Stomach (tissue), 9 donors: ENCODE results near the gene PTGR2. TPM values are rescaled to one million over a fixed set of nuclear protein-coding genes. Genes with fewer than 3 reads are reported as not detected.
"Not testable (repeated sequence)": the region's sequence is repeated elsewhere in the genome, so short reads cannot be mapped to it uniquely, and the experiment has no call there.

ENCODE experiments used
- DNase-seq, 2 donors: peaks; one replicate each; pipeline versions ENCODE4 v3.0.0 to v3.0.0-alpha.2; 2013 to 2019
- H3K27ac ChIP-seq, 5 donors: fragments of 200-600 bp in 4 of 5; sonication (generic) in 4 of 5; one replicate each; pipeline ENCODE4 v1.5.1; 2013 to 2019; ENCODE audit warnings: mild to moderate bottlenecking in 1 of 5, moderate library complexity in 1 of 5
- H3K27me3 ChIP-seq, 3 donors: fragments of 200-600 bp; sonication (generic); one replicate each; pipeline ENCODE4 v1.5.1; 2017 to 2019; ENCODE audit warnings: mixed run types in 1 of 3
- H3K36me3 ChIP-seq, 4 donors: fragments of 200-600 bp; sonication (generic); 1 replicate in 3 of 4; 2 replicates in 1 of 4; pipeline ENCODE4 v1.5.1; 2016 to 2019
- H3K4me1 ChIP-seq, 4 donors: fragments of 200-600 bp; sonication (generic); one replicate each; pipeline ENCODE4 v1.5.1; 2016 to 2019
- H3K4me3 ChIP-seq, 4 donors: fragments of 200-600 bp; sonication (generic) in 3 of 4; one replicate each; pipeline ENCODE4 v1.5.1; 2016 to 2019; ENCODE audit warnings: mild to moderate bottlenecking in 1 of 4
- H3K9me3 ChIP-seq, 4 donors: fragments of 200-600 bp; sonication (generic); one replicate each; pipeline ENCODE4 v1.5.1; 2016 to 2019
- CTCF ChIP-seq, 7 experiments: fragments of 450-650 bp in 4 of 7; fragments of 200-600 bp in 3 of 7; sonication (generic) in 3 of 7; IDR thresholded peaks; one replicate each; pipeline ENCODE4 v1.5.1; 2016 to 2019; ENCODE audit warnings: antibody characterized with exemption in 7 of 7, control low read depth in 2 of 7, mild to moderate bottlenecking in 1 of 7
- EP300 ChIP-seq: sonication (generic); formaldehyde crosslinking; IDR thresholded peaks from one replicate; pipeline ENCODE4 v1.6.1; 2017; ENCODE audit warnings: antibody characterized with exemption
- POLR2A ChIP-seq, 4 donors: fragments of 450-650 bp; IDR thresholded peaks; one replicate each; pipeline ENCODE4 v1.6.1; 2016; ENCODE audit warnings: antibody characterized with exemption in 4 of 4, control low read depth in 2 of 4, mild to moderate bottlenecking in 1 of 4, moderate library complexity in 1 of 4
- POLR2AphosphoS5 ChIP-seq, 3 donors: sonication (generic); formaldehyde crosslinking; IDR thresholded peaks; one replicate each; pipeline ENCODE4 v1.6.1; 2016; ENCODE audit warnings: antibody characterized with exemption in 3 of 3
- WGBS, 5 donors: extraction: QIAGEN DNeasy Blood & Tissue Kit in 3 of 5; methylation state at CpG; one replicate each; pipeline versions ENCODE4 v1.1.5 to v1.1.7; 2013 to 2018; 5-methylcytosine and 5-hydroxymethylcytosine counted together
- intact Hi-C: fragments of 100-400 bp; cut with DNase I; formaldehyde crosslinking; loops from one replicate; pipeline ENCODE4 v1.15.1; 2023; ENCODE audit warnings: low total_unique reads
- polyA plus RNA-seq, 3 donors: library from polyadenylated mRNA; stranded (reverse); fragments of 200-250 nt; gene quantifications; one replicate each; pipeline ENCODE4 v1.2.3, GENCODE V29; 2013
- small RNA-seq, 4 donors: library from RNA; depleted of rRNA; stranded (forward); fragments of <200 nt; gene quantifications; one replicate each; pipeline ENCODE3, GENCODE V24; 2016
- total RNA-seq, 5 donors: library from RNA; depleted of rRNA; stranded (reverse); fragments of >200 nt; gene quantifications; one replicate each; pipeline versions ENCODE4 v1.1.0 to v1.2.3, GENCODE V29; 2014 to 2016
- donor health status: healthy with polysubstance abuse.
- donor health status: Bipolar disorder and iron deficiency.
- donor health status: healthy.

PTGR2 gene
- total and polyA plus RNA-seq, 8 donors = 0.58 to 17.0 (median 5.1) TPM

- Histone ChIP-seq H3K9me3 (no peaks in the 10 kb centered on the region), H3K4me1 (peaks cover 0 to 4% (median 0%) of the 10 kb centered on the region in 4 donors), H3K27me3 (no peaks in the 10 kb centered on the region), H3K27ac (no peak overlapping the region), H3K4me3 (no peak overlapping the region), H3K36me3 (peaks cover 38 to 93% (median 90%) of the 10 kb centered on the region in 4 donors)
- 58 to 80% (median 79%) methylated on average over 3 of the region's 3 CpGs for WGBS, 5 donors
- no peak for TF ChIP-seq EP300
- no peak for TF ChIP-seq POLR2AphosphoS5 (IDR thresholded peaks at IDR 0.05)
- no peak for TF ChIP-seq CTCF (IDR thresholded peaks at IDR 0.05)
- no peak for TF ChIP-seq POLR2A (IDR thresholded peaks at IDR 0.05)
- no peak for DNase-seq
- intact Hi-C loops = no loop called here
Observed at GRCh38 chr14:73913256-73913655, 61.6 kb downstream of the PTGR2 start.

- Histone ChIP-seq H3K4me3 (no peak overlapping the region), H3K36me3 (peaks cover 29 to 91% (median 85%) of the 10 kb centered on the region in 4 donors), H3K27ac (peak overlapping the region in 1 of 5 donors; percentile 33), H3K4me1 (peaks cover 0 to 4% (median 0%) of the 10 kb centered on the region in 4 donors), H3K27me3 (no peaks in the 10 kb centered on the region), H3K9me3 (no peaks in the 10 kb centered on the region)
- DNase-seq = no peak
- no peak for TF ChIP-seq POLR2A (IDR thresholded peaks at IDR 0.05)
- TF ChIP-seq EP300 = no peak
- TF ChIP-seq POLR2AphosphoS5 (IDR thresholded peaks at IDR 0.05) = no peak
- TF ChIP-seq CTCF (IDR thresholded peaks at IDR 0.05) = no peak
- intact Hi-C loops = no loop called here
- WGBS, 5 donors = 74 to 87% (median 86%) methylated on average over 6 of the region's 6 CpGs
Observed at GRCh38 chr14:73916324-73916723, 64.7 kb downstream of the PTGR2 start.

GRCh38 chr14:73919457-73919856, 67.8 kb downstream of the PTGR2 start:
- intact Hi-C loops, H3K4me3 ChIP-seq, H3K27me3 ChIP-seq: not testable (repeated sequence)

GRCh38 chr14:73924337-73924736, 72.7 kb downstream of the PTGR2 start:
- H3K4me3 ChIP-seq = no peak overlapping the region
- TF ChIP-seq POLR2A (IDR thresholded peaks at IDR 0.05) = no peak
- no peak for TF ChIP-seq POLR2AphosphoS5 (IDR thresholded peaks at IDR 0.05)
- no peak for TF ChIP-seq CTCF (IDR thresholded peaks at IDR 0.05)
- no peak for TF ChIP-seq EP300
- peaks cover 66 to 100% (median 96%) of the 10 kb centered on the region in 4 donors for H3K36me3 ChIP-seq
- H3K9me3 ChIP-seq = no peaks in the 10 kb centered on the region
- intact Hi-C loops = no loop called here
- H3K27me3 ChIP-seq = no peaks in the 10 kb centered on the region
- H3K4me1 ChIP-seq = no peaks in the 10 kb centered on the region
- no peak overlapping the region for H3K27ac ChIP-seq
- WGBS, 5 donors = 70 to 86% (median 77%) methylated on average over 4 to 5 of the region's 5 CpGs
- no peak for DNase-seq

More at GRCh38 chr14:73919457-73919856, 67.8 kb downstream of the PTGR2 start:
- peaks cover 34 to 91% (median 86%) of the 10 kb centered on the region in 4 donors for H3K36me3 ChIP-seq
- H3K27ac ChIP-seq, H3K4me1 ChIP-seq, H3K9me3 ChIP-seq, DNase-seq: not testable (repeated sequence)
- 78 to 95% (median 93%) methylated on average over 2 of the region's 2 CpGs for WGBS, 5 donors

Small RNA genes lying within 50 kb of the gene (small RNA-seq; reads per million reads assigned to genes)
- gene AC005520.4 = 0 reads per million in 4 donors
- gene RF00019 = 0 reads per million in 4 donors

Other genes starting within 250 kb of the PTGR2 start
- not detected for gene ACOT6, start 239.3 kb upstream of the PTGR2 start, total RNA-seq
- not detected for gene ACOT6, start 239.3 kb upstream of the PTGR2 start, polyA plus RNA-seq
- 10 to 100 TPM in 2 of 5 donors, 1 to 10 TPM in 1, under 1 TPM in 1, not detected in 1; 0.29 to 12.9 (median 7.5) TPM for gene DNAL1, start 206.8 kb upstream of the PTGR2 start, total RNA-seq
- 1 to 10 TPM; 3.1 to 9.2 (median 7.7) TPM for gene DNAL1, start 206.8 kb upstream of the PTGR2 start, polyA plus RNA-seq
- gene PNMA1, start 137.4 kb upstream of the PTGR2 start, total RNA-seq = 10 to 100 TPM; 17.9 to 42.3 (median 19.3) TPM
- gene PNMA1, start 137.4 kb upstream of the PTGR2 start, polyA plus RNA-seq = 10 to 100 TPM; 13.9 to 17.1 (median 15.6) TPM
- gene ZNF410, start 35.0 kb downstream of the PTGR2 start, total RNA-seq = 100 to 1,000 TPM in 1 of 5 donors, 10 to 100 TPM in 4; 44.8 to 183 (median 58.8) TPM
- gene ZNF410, start 35.0 kb downstream of the PTGR2 start, polyA plus RNA-seq = 10 to 100 TPM; 21.4 to 35.4 (median 25.7) TPM
- 1 to 10 TPM in 3 of 5 donors, under 1 TPM in 1, not detected in 1; 0.58 to 5.4 (median 3.4) TPM for gene FAM161B, start 98.3 kb downstream of the PTGR2 start, total RNA-seq
- 1 to 10 TPM; 1.9 to 2.1 (median 1.9) TPM for gene FAM161B, start 98.3 kb downstream of the PTGR2 start, polyA plus RNA-seq
- gene COQ6, start 98.5 kb downstream of the PTGR2 start, total RNA-seq = 10 to 100 TPM; 10.5 to 83.0 (median 27.0) TPM
- gene COQ6, start 98.5 kb downstream of the PTGR2 start, polyA plus RNA-seq = 10 to 100 TPM; 13.9 to 17.8 (median 15.7) TPM
- gene ENTPD5, start 167.5 kb downstream of the PTGR2 start, total RNA-seq = 10 to 100 TPM in 4 of 5 donors, 1 to 10 TPM in 1; 9.1 to 58.3 (median 48.1) TPM
- 1 to 10 TPM; 4.3 to 5.5 (median 5.0) TPM for gene ENTPD5, start 167.5 kb downstream of the PTGR2 start, polyA plus RNA-seq
- gene BBOF1, start 167.5 kb downstream of the PTGR2 start, total RNA-seq = 10 to 100 TPM in 1 of 5 donors, 1 to 10 TPM in 2, not detected in 2; 1.8 to 13.0 (median 2.0) TPM
- 1 to 10 TPM; 3.9 to 6.4 (median 4.1) TPM for gene BBOF1, start 167.5 kb downstream of the PTGR2 start, polyA plus RNA-seq
- 10 to 100 TPM in 3 of 5 donors, 1 to 10 TPM in 2; 4.7 to 45.5 (median 23.9) TPM for gene ALDH6A1, start 232.6 kb downstream of the PTGR2 start, total RNA-seq
- gene ALDH6A1, start 232.6 kb downstream of the PTGR2 start, polyA plus RNA-seq = 10 to 100 TPM in 2 of 3 donors, 1 to 10 TPM in 1; 9.5 to 19.1 (median 14.8) TPM
- gene LIN52, start 233.1 kb downstream of the PTGR2 start, total RNA-seq = 10 to 100 TPM in 2 of 5 donors, 1 to 10 TPM in 2, under 1 TPM in 1; 0.87 to 16.7 (median 9.9) TPM
- 1 to 10 TPM; 4.5 to 7.8 (median 6.0) TPM for gene LIN52, start 233.1 kb downstream of the PTGR2 start, polyA plus RNA-seq